Loucy (cell line): ENCODE data around the gene FAU.

Experiments
- CTCF ChIP-seq: fragments of 200-600 bp; sonication (generic); conservative IDR thresholded peaks from 2 replicates; pipeline ENCODE4 v1.5.1; 2014; ENCODE audit warnings: mild to moderate bottlenecking, antibody characterized with exemption, low read length
- EZH2phosphoT487 ChIP-seq: fragments of 200-600 bp; IDR thresholded peaks from 2 replicates; pipeline ENCODE4 v1.6.1; 2018; ENCODE audit warnings: antibody characterized with exemption, mild to moderate bottlenecking, moderate library complexity, borderline replicate concordance

- TF ChIP-seq CTCF = no peak
- TF ChIP-seq EZH2phosphoT487 = no peak
Measured at GRCh38 chr11:65141896-65142494, 20.1 kb upstream of the FAU start.
